WTC11 (cell line): Measurements from ENCODE around the gene COPS4. TPM values are rescaled to one million over a fixed set of nuclear protein-coding genes. Genes with fewer than 3 reads are reported as not detected.

ENCODE experiments used
- ATAC-seq: fragments of 200-7000 bp; cut with Tn5 transposase; 2 replicates; pipeline ENCODE4 v1.10.0; 2021; ENCODE audit warnings: mild to moderate bottlenecking, moderate library complexity
- CTCF ChIA-PET: fragments of 300-600 bp; sonication (Branson Sonifier 250); formaldehyde crosslinking; loops from one replicate; lab custom pipeline; 2021; ENCODE audit warnings: antibody characterized with exemption; lab: Charles Lee
- POLR2A ChIA-PET: fragments of 350-600 bp; sonication (Branson Sonifier 250); formaldehyde crosslinking; loops from one replicate; lab custom pipeline; 2021; ENCODE audit warnings: antibody characterized with exemption; lab: Charles Lee
- DNase-seq: peaks from one replicate; pipeline ENCODE4 v3.0.0; 2021; ENCODE audit warnings: low spot score
- H3K27ac Mint-ChIP-seq: 2 replicates; pipeline ENCODE4 v1.8.0; 2021; ENCODE audit warnings: mixed read lengths
- H3K27me3 Mint-ChIP-seq: 2 replicates; pipeline ENCODE4 v1.8.0; 2021; ENCODE audit warnings: low read depth, mild to moderate bottlenecking, moderate library complexity, mixed read lengths
- H3K36me3 Mint-ChIP-seq: 2 replicates; pipeline ENCODE4 v1.8.0; 2021; ENCODE audit warnings: mixed read lengths
- H3K4me1 Mint-ChIP-seq: 2 replicates; pipeline ENCODE4 v1.8.0; 2022; ENCODE audit warnings: mixed read lengths
- H3K4me3 Mint-ChIP-seq: 2 replicates; pipeline ENCODE4 v1.8.0; 2021; ENCODE audit warnings: mild to moderate bottlenecking, moderate library complexity, mixed read lengths
- H3K9me3 Mint-ChIP-seq: 2 replicates; pipeline ENCODE4 v1.8.0; 2021; ENCODE audit warnings: mixed read lengths
- CDX4 ChIP-seq: fragments of 250-450 bp; sonication (Bioruptor Pico); IDR thresholded peaks from 2 replicates; pipeline ENCODE4 v1.9.0; 2021; ENCODE audit warnings: moderate library complexity, mild to moderate bottlenecking, inconsistent platforms, borderline replicate concordance
- GABPB1 ChIP-seq: sonication (generic); formaldehyde crosslinking; IDR thresholded peaks from 2 replicates; pipeline ENCODE4 v1.8.1; 2023; ENCODE audit warnings: mild to moderate bottlenecking, missing genetic modification reagents
- JAZF1 ChIP-seq: fragments of 250-450 bp; sonication (Bioruptor Pico); IDR thresholded peaks from 2 replicates; pipeline ENCODE4 v1.9.0; 2021; ENCODE audit warnings: moderate library complexity, mild to moderate bottlenecking, inconsistent platforms
- JUN ChIP-seq: sonication (generic); formaldehyde crosslinking; IDR thresholded peaks from 2 replicates; pipeline ENCODE4 v1.8.0; 2023; ENCODE audit warnings: mild to moderate bottlenecking, missing genetic modification reagents
- NR3C1 ChIP-seq: sonication (generic); formaldehyde crosslinking; conservative IDR thresholded peaks from 2 replicates; pipeline ENCODE4 v1.8.1; 2023; ENCODE audit warnings: low read depth, mild to moderate bottlenecking, missing genetic modification reagents
- TCF7 ChIP-seq: sonication (generic); formaldehyde crosslinking; IDR thresholded peaks from 2 replicates; pipeline ENCODE4 v1.8.0; 2022; ENCODE audit warnings: mild to moderate bottlenecking, low read depth, missing genetic modification reagents, moderate library complexity
- ZNF138 ChIP-seq: sonication (generic); formaldehyde crosslinking; conservative IDR thresholded peaks from 2 replicates; pipeline ENCODE4 v1.8.1; 2022; ENCODE audit warnings: mild to moderate bottlenecking, moderate library complexity, missing genetic modification reagents
- ZNF219 ChIP-seq: sonication (generic); formaldehyde crosslinking; IDR thresholded peaks from 2 replicates; pipeline ENCODE4 v1.8.0; 2023; ENCODE audit warnings: missing genetic modification reagents, mild to moderate bottlenecking, borderline replicate concordance
- total RNA-seq: library from RNA; stranded (reverse); gene quantifications from 3 replicates; pipeline ENCODE4 v1.2.3, GENCODE V29; 2021
- TF ChIP-seq, protein P1 (sequence below): sonication (generic); formaldehyde crosslinking; IDR thresholded peaks from 2 replicates; pipeline ENCODE4 v1.8.0; 2023; ENCODE audit warnings: mild to moderate bottlenecking, missing genetic modification reagents
- TF ChIP-seq, protein P2 (sequence below): sonication (generic); formaldehyde crosslinking; IDR thresholded peaks from 2 replicates; pipeline ENCODE4 v1.8.1; 2023; ENCODE audit warnings: mild to moderate bottlenecking, missing genetic modification reagents, moderate library complexity
- TF ChIP-seq, protein P3 (sequence below): sonication (generic); formaldehyde crosslinking; IDR thresholded peaks from 2 replicates; pipeline ENCODE4 v1.8.1; 2022; ENCODE audit warnings: mild to moderate bottlenecking, moderate library complexity, missing genetic modification reagents
- TF ChIP-seq, protein P4 (sequence below): fragments of 250-450 bp; sonication (Bioruptor Pico); IDR thresholded peaks from 2 replicates; pipeline ENCODE4 v1.8.0; 2021; ENCODE audit warnings: mild to moderate bottlenecking
- TF ChIP-seq, protein P5 (sequence below): sonication (generic); formaldehyde crosslinking; IDR thresholded peaks from 2 replicates; pipeline ENCODE4 v1.8.1; 2022; ENCODE audit warnings: mild to moderate bottlenecking, missing genetic modification reagents, moderate library complexity, borderline replicate concordance
- TF ChIP-seq, protein P6 (sequence below): sonication (generic); formaldehyde crosslinking; IDR thresholded peaks from 2 replicates; pipeline ENCODE4 v1.8.1; 2023; ENCODE audit warnings: mild to moderate bottlenecking, missing genetic modification reagents, borderline replicate concordance

Gene COPS4
- total RNA-seq, 1 experiment from 2014 or later: 30.9 TPM

DNA sequence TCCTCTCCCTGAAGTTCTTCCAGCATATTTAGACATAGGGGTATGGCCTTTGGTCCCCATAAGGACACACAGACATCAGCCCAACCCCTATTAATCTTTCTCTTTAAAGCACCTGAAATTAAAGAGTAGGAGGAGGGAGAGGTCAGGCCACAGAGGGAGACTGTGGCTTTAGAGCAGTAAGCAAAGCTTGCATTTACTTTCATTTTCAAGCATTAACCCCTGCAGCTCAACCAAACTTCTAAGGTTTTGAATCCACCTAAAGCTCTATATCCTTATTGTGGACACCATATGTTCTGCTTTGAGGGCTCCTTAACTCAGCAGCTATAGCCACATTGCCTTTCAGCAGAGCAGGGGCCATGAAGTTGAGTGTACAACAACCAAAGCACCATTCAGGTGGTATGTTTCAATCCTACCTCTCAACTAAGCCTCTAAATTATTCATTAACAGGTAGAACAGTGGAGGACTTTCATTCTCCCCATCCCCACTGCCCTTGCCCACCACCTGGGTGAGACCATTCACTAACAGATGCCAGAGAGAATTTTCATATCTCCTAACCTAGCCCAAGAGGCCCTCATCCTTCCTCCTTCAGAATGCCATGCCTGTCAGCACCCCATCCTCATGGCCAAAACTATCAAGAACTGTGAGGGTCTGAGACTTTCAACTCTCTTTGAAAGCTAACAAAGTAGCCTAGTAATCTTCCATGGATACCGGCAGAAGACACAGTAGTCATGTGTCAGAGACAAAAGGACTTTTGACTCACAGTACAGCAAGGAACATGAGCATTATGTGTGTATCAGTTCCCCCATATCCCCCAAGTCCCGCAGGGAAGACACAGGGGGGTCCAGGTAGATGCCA lies 45.2 kb upstream of the COPS4 start:
- H3K4me1 Mint-ChIP-seq: no peaks in the 10 kb centered on the region
- no peak overlapping the region for H3K27ac Mint-ChIP-seq

GRCh38 chr4:82994834-82995233 lies 40.1 kb upstream of the COPS4 start:
- CTCF ChIA-PET: interaction anchor here (0.7 kb wide), 1 partner anchor 97 kb away, joined by 4 read pairs; no protein-coding TSS in a partner anchor
- ATAC-seq (no peak), DNase-seq (no peak)
- Mint-ChIP-seq H3K27ac (no peak overlapping the region), H3K4me3 (no peak overlapping the region), H3K9me3 (no peaks in the 10 kb centered on the region), H3K27me3 (no peaks in the 10 kb centered on the region), H3K36me3 (no peaks in the 10 kb centered on the region), H3K4me1 (peaks cover 3% of the 10 kb centered on the region)
- TF ChIP-seq TCF7 (CRISPR knock-in tag): no peak
- TF ChIP-seq JUN (CRISPR knock-in tag): no peak
- TF ChIP-seq, protein P1, sequence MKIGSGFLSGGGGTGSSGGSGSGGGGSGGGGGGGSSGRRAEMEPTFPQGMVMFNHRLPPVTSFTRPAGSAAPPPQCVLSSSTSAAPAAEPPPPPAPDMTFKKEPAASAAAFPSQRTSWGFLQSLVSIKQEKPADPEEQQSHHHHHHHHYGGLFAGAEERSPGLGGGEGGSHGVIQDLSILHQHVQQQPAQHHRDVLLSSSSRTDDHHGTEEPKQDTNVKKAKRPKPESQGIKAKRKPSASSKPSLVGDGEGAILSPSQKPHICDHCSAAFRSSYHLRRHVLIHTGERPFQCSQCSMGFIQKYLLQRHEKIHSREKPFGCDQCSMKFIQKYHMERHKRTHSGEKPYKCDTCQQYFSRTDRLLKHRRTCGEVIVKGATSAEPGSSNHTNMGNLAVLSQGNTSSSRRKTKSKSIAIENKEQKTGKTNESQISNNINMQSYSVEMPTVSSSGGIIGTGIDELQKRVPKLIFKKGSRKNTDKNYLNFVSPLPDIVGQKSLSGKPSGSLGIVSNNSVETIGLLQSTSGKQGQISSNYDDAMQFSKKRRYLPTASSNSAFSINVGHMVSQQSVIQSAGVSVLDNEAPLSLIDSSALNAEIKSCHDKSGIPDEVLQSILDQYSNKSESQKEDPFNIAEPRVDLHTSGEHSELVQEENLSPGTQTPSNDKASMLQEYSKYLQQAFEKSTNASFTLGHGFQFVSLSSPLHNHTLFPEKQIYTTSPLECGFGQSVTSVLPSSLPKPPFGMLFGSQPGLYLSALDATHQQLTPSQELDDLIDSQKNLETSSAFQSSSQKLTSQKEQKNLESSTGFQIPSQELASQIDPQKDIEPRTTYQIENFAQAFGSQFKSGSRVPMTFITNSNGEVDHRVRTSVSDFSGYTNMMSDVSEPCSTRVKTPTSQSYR: no peak
- TF ChIP-seq ZNF138 (CRISPR knock-in tag): no peak
- no peak for TF ChIP-seq JAZF1
- TF ChIP-seq, protein P2, sequence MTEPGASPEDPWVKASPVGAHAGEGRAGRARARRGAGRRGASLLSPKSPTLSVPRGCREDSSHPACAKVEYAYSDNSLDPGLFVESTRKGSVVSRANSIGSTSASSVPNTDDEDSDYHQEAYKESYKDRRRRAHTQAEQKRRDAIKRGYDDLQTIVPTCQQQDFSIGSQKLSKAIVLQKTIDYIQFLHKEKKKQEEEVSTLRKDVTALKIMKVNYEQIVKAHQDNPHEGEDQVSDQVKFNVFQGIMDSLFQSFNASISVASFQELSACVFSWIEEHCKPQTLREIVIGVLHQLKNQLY (CRISPR knock-in tag): no peak
- TF ChIP-seq, protein P3, sequence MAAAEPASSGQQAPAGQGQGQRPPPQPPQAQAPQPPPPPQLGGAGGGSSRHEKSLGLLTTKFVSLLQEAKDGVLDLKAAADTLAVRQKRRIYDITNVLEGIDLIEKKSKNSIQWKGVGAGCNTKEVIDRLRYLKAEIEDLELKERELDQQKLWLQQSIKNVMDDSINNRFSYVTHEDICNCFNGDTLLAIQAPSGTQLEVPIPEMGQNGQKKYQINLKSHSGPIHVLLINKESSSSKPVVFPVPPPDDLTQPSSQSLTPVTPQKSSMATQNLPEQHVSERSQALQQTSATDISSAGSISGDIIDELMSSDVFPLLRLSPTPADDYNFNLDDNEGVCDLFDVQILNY: no peak
- POLR2A ChIA-PET: no interaction called here

More for the DNA sequence above, 45.2 kb upstream of the COPS4 start:
- TF ChIP-seq, protein P4, sequence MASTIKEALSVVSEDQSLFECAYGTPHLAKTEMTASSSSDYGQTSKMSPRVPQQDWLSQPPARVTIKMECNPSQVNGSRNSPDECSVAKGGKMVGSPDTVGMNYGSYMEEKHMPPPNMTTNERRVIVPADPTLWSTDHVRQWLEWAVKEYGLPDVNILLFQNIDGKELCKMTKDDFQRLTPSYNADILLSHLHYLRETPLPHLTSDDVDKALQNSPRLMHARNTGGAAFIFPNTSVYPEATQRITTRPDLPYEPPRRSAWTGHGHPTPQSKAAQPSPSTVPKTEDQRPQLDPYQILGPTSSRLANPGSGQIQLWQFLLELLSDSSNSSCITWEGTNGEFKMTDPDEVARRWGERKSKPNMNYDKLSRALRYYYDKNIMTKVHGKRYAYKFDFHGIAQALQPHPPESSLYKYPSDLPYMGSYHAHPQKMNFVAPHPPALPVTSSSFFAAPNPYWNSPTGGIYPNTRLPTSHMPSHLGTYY (CRISPR knock-in tag): no peak
- TF ChIP-seq JUN (CRISPR knock-in tag) (no peak), CDX4 (CRISPR knock-in tag) (no peak)
- TF ChIP-seq, protein P5, sequence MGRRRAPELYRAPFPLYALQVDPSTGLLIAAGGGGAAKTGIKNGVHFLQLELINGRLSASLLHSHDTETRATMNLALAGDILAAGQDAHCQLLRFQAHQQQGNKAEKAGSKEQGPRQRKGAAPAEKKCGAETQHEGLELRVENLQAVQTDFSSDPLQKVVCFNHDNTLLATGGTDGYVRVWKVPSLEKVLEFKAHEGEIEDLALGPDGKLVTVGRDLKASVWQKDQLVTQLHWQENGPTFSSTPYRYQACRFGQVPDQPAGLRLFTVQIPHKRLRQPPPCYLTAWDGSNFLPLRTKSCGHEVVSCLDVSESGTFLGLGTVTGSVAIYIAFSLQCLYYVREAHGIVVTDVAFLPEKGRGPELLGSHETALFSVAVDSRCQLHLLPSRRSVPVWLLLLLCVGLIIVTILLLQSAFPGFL (CRISPR knock-in tag): no peak
- ATAC-seq (no peak), DNase-seq (no peak)
- CTCF ChIA-PET: no interaction called here
- Mint-ChIP-seq H3K36me3 (no peaks in the 10 kb centered on the region), H3K27me3 (no peaks in the 10 kb centered on the region), H3K9me3 (peaks cover 10% of the 10 kb centered on the region), H3K4me3 (no peak overlapping the region)
- POLR2A ChIA-PET: no interaction called here

DNA sequence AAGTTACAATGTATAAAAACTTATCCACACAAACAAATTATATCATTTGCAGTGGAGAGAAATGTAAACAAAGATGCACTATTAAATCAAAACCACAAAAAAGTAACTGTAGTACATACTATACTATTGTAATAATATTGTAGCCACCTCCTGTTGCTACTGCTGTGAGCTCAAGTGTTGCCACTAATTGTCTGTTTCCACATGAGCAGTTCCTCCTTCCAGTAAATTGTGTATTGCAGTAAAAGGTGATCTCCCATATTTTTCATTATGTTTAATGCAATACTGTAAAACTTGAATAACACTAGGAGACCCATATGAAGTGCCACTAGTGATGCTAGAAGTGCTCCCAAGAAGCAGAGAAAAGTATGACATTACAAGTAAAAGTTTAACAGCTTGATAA lies 36.1 kb upstream of the COPS4 start:
- ATAC-seq (no peak), DNase-seq (no peak)
- no peaks in the 10 kb centered on the region for H3K9me3 Mint-ChIP-seq
- H3K27ac Mint-ChIP-seq: no peak overlapping the region
- ChIA-PET POLR2A (no interaction called here), CTCF (interaction anchor here (0.6 kb wide), 1 partner anchor 536 kb away, joined by 3 read pairs; no protein-coding TSS in a partner anchor)
- H3K4me1 Mint-ChIP-seq: peaks cover 3% of the 10 kb centered on the region
- H3K4me3 Mint-ChIP-seq: no peak overlapping the region
- no peaks in the 10 kb centered on the region for H3K27me3 Mint-ChIP-seq
- H3K36me3 Mint-ChIP-seq: no peaks in the 10 kb centered on the region
- TF ChIP-seq ZNF219 (CRISPR knock-in tag) (no peak), JUN (CRISPR knock-in tag) (no peak), TCF7 (CRISPR knock-in tag) (no peak), GABPB1 (CRISPR knock-in tag) (no peak), NR3C1 (CRISPR knock-in tag) (no peak), CDX4 (CRISPR knock-in tag) (no peak)
- TF ChIP-seq, protein P6, sequence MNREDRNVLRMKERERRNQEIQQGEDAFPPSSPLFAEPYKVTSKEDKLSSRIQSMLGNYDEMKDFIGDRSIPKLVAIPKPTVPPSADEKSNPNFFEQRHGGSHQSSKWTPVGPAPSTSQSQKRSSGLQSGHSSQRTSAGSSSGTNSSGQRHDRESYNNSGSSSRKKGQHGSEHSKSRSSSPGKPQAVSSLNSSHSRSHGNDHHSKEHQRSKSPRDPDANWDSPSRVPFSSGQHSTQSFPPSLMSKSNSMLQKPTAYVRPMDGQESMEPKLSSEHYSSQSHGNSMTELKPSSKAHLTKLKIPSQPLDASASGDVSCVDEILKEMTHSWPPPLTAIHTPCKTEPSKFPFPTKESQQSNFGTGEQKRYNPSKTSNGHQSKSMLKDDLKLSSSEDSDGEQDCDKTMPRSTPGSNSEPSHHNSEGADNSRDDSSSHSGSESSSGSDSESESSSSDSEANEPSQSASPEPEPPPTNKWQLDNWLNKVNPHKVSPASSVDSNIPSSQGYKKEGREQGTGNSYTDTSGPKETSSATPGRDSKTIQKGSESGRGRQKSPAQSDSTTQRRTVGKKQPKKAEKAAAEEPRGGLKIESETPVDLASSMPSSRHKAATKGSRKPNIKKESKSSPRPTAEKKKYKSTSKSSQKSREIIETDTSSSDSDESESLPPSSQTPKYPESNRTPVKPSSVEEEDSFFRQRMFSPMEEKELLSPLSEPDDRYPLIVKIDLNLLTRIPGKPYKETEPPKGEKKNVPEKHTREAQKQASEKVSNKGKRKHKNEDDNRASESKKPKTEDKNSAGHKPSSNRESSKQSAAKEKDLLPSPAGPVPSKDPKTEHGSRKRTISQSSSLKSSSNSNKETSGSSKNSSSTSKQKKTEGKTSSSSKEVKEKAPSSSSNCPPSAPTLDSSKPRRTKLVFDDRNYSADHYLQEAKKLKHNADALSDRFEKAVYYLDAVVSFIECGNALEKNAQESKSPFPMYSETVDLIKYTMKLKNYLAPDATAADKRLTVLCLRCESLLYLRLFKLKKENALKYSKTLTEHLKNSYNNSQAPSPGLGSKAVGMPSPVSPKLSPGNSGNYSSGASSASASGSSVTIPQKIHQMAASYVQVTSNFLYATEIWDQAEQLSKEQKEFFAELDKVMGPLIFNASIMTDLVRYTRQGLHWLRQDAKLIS (CRISPR knock-in tag): no peak
